HL-60 (cell line): ENCODE measurements around the gene SPINT1.

Source experiments
- DNase-seq, 2 experiments: peaks; one replicate each; pipeline ENCODE4 v3.0.0-alpha.2; 2010 to 2020; ENCODE audit warnings: low read depth in 1 of 2, low spot score in 1 of 2
- H3K27ac ChIP-seq: fragments of 250-450 bp; sonication (Bioruptor Pico); replicated peaks from 2 replicates; pipeline ENCODE4 v1.5.1; 2020; ENCODE audit warnings: mild to moderate bottlenecking, moderate library complexity
- H3K27me3 ChIP-seq: fragments of 250-450 bp; sonication (Bioruptor Pico); 2 replicates; pipeline ENCODE4 v1.5.1; 2021; ENCODE audit warnings: mild to moderate bottlenecking, moderate library complexity; ENCODE audit not compliant: insufficient read depth, poor library complexity, severe bottlenecking
- H3K4me3 ChIP-seq: replicated peaks from 2 replicates; pipeline ENCODE4 v1.5.1; 2011; ENCODE audit warnings: mild to moderate bottlenecking, control low read depth, low read length; ENCODE audit not compliant: insufficient read depth
- GABPA ChIP-seq: IDR thresholded peaks from 2 replicates; pipeline ENCODE4 v1.6.1; 2012; ENCODE audit warnings: low read depth
- POLR2AphosphoS5 ChIP-seq: IDR thresholded peaks from 2 replicates; pipeline ENCODE4 v1.6.1; 2012; ENCODE audit warnings: low read depth
- SPI1 ChIP-seq: IDR thresholded peaks from 2 replicates; pipeline ENCODE4 v1.6.1; 2012; ENCODE audit warnings: low read depth, mild to moderate bottlenecking, borderline replicate concordance
- TF ChIP-seq, protein P1 (sequence below): IDR thresholded peaks from one replicate; pipeline ENCODE4 v1.5.1; 2011; ENCODE audit warnings: low read length, control low read depth, inconsistent platforms; ENCODE audit not compliant: insufficient read depth
- TF ChIP-seq, protein P2 (sequence below): IDR thresholded peaks from 2 replicates; pipeline ENCODE4 v1.6.1; 2012; ENCODE audit warnings: low read depth; ENCODE audit not compliant: insufficient replicate concordance

SPINT1 gene

DNA sequence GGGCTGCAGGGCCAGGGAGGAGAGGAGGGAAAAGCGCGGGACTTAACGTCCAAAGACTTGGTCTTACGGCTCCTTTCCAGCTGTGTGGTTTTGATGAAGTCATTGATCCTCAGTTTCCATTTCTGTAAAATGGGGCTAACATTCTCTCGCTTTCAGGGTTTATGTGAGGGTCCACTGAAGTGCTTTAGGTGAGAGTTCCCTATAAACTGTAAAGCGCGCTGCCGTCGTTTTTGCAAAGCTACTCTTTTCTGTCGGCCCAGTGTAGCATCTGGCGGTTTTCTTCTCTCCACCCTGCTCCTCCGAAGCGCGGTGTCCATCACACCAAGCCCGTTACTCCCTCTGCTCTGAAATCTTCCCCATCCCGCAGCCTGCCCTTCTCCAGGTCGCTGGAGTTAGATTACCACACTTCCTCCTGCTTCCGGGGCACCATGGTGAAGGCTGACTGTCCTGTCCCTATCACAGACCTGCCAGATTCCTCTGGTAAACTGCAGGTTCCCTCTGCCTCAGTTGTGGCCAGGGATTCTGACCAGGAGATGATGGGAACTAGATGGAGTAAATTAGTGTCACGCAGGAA lies 35.9 kb upstream of the SPINT1 start:
- Histone ChIP-seq H3K27ac (peak overlapping the region; percentile 48), H3K27me3 (no peaks in the 10 kb centered on the region), H3K4me3 (peak overlapping the region; percentile 86)
- TF ChIP-seq GABPA (no peak), SPI1 (no peak)
- TF ChIP-seq, protein P1, sequence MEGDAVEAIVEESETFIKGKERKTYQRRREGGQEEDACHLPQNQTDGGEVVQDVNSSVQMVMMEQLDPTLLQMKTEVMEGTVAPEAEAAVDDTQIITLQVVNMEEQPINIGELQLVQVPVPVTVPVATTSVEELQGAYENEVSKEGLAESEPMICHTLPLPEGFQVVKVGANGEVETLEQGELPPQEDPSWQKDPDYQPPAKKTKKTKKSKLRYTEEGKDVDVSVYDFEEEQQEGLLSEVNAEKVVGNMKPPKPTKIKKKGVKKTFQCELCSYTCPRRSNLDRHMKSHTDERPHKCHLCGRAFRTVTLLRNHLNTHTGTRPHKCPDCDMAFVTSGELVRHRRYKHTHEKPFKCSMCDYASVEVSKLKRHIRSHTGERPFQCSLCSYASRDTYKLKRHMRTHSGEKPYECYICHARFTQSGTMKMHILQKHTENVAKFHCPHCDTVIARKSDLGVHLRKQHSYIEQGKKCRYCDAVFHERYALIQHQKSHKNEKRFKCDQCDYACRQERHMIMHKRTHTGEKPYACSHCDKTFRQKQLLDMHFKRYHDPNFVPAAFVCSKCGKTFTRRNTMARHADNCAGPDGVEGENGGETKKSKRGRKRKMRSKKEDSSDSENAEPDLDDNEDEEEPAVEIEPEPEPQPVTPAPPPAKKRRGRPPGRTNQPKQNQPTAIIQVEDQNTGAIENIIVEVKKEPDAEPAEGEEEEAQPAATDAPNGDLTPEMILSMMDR: no peak
- TF ChIP-seq, protein P2, sequence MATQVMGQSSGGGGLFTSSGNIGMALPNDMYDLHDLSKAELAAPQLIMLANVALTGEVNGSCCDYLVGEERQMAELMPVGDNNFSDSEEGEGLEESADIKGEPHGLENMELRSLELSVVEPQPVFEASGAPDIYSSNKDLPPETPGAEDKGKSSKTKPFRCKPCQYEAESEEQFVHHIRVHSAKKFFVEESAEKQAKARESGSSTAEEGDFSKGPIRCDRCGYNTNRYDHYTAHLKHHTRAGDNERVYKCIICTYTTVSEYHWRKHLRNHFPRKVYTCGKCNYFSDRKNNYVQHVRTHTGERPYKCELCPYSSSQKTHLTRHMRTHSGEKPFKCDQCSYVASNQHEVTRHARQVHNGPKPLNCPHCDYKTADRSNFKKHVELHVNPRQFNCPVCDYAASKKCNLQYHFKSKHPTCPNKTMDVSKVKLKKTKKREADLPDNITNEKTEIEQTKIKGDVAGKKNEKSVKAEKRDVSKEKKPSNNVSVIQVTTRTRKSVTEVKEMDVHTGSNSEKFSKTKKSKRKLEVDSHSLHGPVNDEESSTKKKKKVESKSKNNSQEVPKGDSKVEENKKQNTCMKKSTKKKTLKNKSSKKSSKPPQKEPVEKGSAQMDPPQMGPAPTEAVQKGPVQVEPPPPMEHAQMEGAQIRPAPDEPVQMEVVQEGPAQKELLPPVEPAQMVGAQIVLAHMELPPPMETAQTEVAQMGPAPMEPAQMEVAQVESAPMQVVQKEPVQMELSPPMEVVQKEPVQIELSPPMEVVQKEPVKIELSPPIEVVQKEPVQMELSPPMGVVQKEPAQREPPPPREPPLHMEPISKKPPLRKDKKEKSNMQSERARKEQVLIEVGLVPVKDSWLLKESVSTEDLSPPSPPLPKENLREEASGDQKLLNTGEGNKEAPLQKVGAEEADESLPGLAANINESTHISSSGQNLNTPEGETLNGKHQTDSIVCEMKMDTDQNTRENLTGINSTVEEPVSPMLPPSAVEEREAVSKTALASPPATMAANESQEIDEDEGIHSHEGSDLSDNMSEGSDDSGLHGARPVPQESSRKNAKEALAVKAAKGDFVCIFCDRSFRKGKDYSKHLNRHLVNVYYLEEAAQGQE: no peak
- peak in 1 of 2 experiments; percentile 11 for DNase-seq

DNA sequence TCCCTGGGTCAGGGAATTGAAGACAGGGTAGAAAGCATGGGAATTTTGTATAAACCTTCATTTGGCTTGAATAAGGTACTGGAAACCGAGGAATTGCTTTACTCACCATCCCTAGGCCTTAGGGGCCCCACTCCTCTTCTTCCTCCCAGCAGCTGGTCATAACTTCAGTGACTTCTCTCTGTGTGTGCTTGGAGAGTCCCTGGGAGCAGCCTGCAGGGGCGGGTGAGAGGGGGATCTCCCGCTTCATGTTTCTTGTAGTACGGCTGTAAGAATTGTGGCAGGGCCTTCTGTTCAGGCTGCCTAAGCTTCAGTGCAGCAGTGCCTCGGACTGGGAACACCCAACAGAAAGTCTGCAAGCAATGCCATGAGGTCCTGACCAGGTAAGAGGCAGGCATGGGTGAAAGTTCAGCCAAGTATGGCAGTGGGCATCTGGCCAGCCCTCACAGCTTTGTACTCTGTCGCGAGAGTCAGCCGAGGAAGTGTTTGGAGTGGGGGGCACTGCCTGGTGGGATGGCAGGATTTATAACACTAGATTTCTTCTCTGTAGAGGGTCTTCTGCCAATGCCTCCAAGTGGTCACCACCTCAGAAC lies 34.9 kb upstream of the SPINT1 start:
- DNase-seq: no peak
- Histone ChIP-seq H3K27me3 (no peaks in the 10 kb centered on the region), H3K27ac (no peak overlapping the region), H3K4me3 (no peak overlapping the region)
- TF ChIP-seq SPI1 (no peak), GABPA (no peak), POLR2AphosphoS5 (no peak)
- TF ChIP-seq, protein P2: no peak
- TF ChIP-seq, protein P1: no peak

DNA sequence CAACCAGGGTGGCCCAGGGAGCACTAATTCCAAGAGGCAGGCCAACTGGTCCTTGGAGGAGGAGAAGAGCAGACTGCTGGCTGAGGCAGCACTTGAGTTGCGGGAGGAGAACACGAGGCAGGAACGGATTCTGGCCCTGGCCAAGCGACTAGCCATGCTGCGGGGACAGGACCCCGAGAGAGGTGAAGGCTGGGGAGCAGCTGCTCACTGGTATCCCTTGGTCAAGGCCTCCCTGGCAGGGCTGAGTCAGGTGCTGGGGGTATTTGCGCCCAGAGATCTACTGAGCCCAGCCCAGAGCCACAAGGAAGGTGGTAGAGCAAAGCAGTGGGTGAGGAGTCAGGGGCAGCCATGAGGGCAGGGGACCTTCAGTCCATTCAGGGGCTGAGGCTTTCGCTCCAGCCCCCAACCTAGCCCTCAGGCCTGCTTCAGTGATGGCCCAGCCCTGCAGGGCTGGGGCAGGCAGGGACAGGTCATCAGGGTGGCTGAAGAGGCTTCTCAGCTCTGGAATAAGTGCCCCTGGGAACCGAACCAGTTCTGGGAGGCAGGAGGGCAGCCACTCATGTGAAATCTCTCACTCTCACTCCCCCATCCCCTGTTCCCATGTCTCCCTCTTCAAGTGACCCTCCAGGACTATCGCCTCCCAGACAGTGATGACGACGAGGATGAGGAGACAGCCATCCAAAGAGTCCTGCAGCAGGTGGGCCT lies 31.0 kb upstream of the SPINT1 start:
- Histone ChIP-seq H3K27me3 (no peaks in the 10 kb centered on the region), H3K27ac (no peak overlapping the region), H3K4me3 (no peak overlapping the region)
- DNase-seq: no peak
- no peak for TF ChIP-seq SPI1
- TF ChIP-seq, protein P1: no peak
- no peak for TF ChIP-seq POLR2AphosphoS5
- no peak for TF ChIP-seq GABPA
- TF ChIP-seq, protein P2: no peak
